Liver (tissue), 9 donors: Measurements from ENCODE around the gene ZFYVE9. TPM values are rescaled to one million over a fixed set of nuclear protein-coding genes. Genes with fewer than 3 reads are reported as not detected.

Source experiments
- DNase-seq: peaks from one replicate; pipeline ENCODE4 v3.0.0-alpha.2; 2017; ENCODE audit warnings: low spot score
- H3K27ac ChIP-seq, 2 donors: one replicate each; pipeline ENCODE4 v1.7.0; 2013; ENCODE audit warnings: inconsistent platforms in 2 of 2, low read length in 2 of 2, control low read depth in 1 of 2, low read depth in 1 of 2, mild to moderate bottlenecking in 1 of 2
- H3K27me3 ChIP-seq, 4 donors: one replicate each; pipeline versions ENCODE4 v1.6.1 to v1.7.0; 2013; ENCODE audit warnings: low read length in 3 of 4, inconsistent platforms in 1 of 4, mild to moderate bottlenecking in 1 of 4, moderate library complexity in 1 of 4; ENCODE audit not compliant: control insufficient read depth in 4 of 4, insufficient read depth in 4 of 4
- H3K36me3 ChIP-seq, 4 donors: one replicate each; pipeline versions ENCODE4 v1.6.1 to v1.7.0; 2013; ENCODE audit warnings: low read length in 3 of 4, mild to moderate bottlenecking in 3 of 4, low read depth in 1 of 4, moderate library complexity in 1 of 4; ENCODE audit not compliant: control insufficient read depth in 4 of 4, insufficient read depth in 3 of 4
- H3K4me1 ChIP-seq, 4 donors: one replicate each; pipeline versions ENCODE4 v1.6.1 to v1.7.0; 2013; ENCODE audit warnings: low read length in 3 of 4, mild to moderate bottlenecking in 3 of 4, moderate library complexity in 1 of 4; ENCODE audit not compliant: control insufficient read depth in 4 of 4, insufficient read depth in 4 of 4
- H3K4me3 ChIP-seq, 3 donors: one replicate each; pipeline versions ENCODE4 v1.6.1 to v1.7.0; 2013; ENCODE audit warnings: low read length in 3 of 3, control low read depth in 1 of 3, low read depth in 1 of 3, mild to moderate bottlenecking in 1 of 3
- H3K9ac ChIP-seq, 2 donors: one replicate each; pipeline ENCODE4 v1.7.0; 2013; ENCODE audit warnings: low read length in 2 of 2, mild to moderate bottlenecking in 2 of 2, moderate library complexity in 2 of 2, control low read depth in 1 of 2, low read depth in 1 of 2
- H3K9me3 ChIP-seq, 4 donors: one replicate each; pipeline versions ENCODE4 v1.6.1 to v1.7.0; 2013; ENCODE audit warnings: low read length in 3 of 4; ENCODE audit not compliant: control insufficient read depth in 4 of 4
- ATF3 ChIP-seq: IDR thresholded peaks from 2 replicates; pipeline ENCODE4 v1.6.1; 2016; ENCODE audit warnings: antibody characterized with exemption
- CTCF ChIP-seq: fragments of 150-350 bp; IDR thresholded peaks from 2 replicates; pipeline ENCODE4 v1.5.1; 2017; ENCODE audit warnings: improper control_type of control experiment, low read depth, low read length; ENCODE audit not compliant: missing input control
- EGR1 ChIP-seq, 2 donors: IDR thresholded peaks; 2 replicates each; pipeline ENCODE4 v1.6.1; 2016 to 2018; ENCODE audit warnings: antibody characterized with exemption in 2 of 2, low read depth in 2 of 2
- FOXA2 ChIP-seq: IDR thresholded peaks from 2 replicates; pipeline ENCODE4 v1.6.1; 2016; ENCODE audit warnings: antibody characterized with exemption
- HNF4A ChIP-seq, 2 donors: conservative IDR thresholded peaks; 2 replicates each; pipeline ENCODE4 v1.6.1; 2016; ENCODE audit warnings: antibody characterized with exemption in 2 of 2, mild to moderate bottlenecking in 2 of 2
- HNF4G ChIP-seq: IDR thresholded peaks from 2 replicates; pipeline ENCODE4 v1.6.1; 2016; ENCODE audit warnings: antibody characterized with exemption
- MAX ChIP-seq: IDR thresholded peaks from 2 replicates; pipeline ENCODE4 v1.6.1; 2016; ENCODE audit warnings: antibody characterized with exemption
- NR2F2 ChIP-seq: IDR thresholded peaks from 2 replicates; pipeline ENCODE4 v1.6.1; 2016; ENCODE audit warnings: antibody characterized with exemption
- RAD21 ChIP-seq, 2 donors: IDR thresholded peaks; 2 replicates each; pipeline ENCODE4 v1.6.1; 2016; ENCODE audit warnings: antibody characterized with exemption in 2 of 2, mild to moderate bottlenecking in 2 of 2
- RXRA ChIP-seq, 2 donors: IDR thresholded peaks; 2 replicates each; pipeline ENCODE4 v1.6.1; 2017 to 2018; ENCODE audit warnings: antibody characterized with exemption in 2 of 2, mild to moderate bottlenecking in 1 of 2
- SP1 ChIP-seq: IDR thresholded peaks from 2 replicates; pipeline ENCODE4 v1.6.1; 2018; ENCODE audit warnings: antibody characterized with exemption, mild to moderate bottlenecking
- TAF1 ChIP-seq: conservative IDR thresholded peaks from 2 replicates; pipeline ENCODE4 v1.6.1; 2016; ENCODE audit warnings: antibody characterized with exemption, mild to moderate bottlenecking
- YY1 ChIP-seq: IDR thresholded peaks from 2 replicates; pipeline ENCODE4 v1.6.1; 2016; ENCODE audit warnings: antibody characterized with exemption, mild to moderate bottlenecking
- ZBTB33 ChIP-seq: IDR thresholded peaks from 2 replicates; pipeline ENCODE4 v1.6.1; 2016; ENCODE audit warnings: antibody characterized with exemption
- WGBS: extraction: QIAGEN DNeasy Blood & Tissue Kit; methylation state at CpG from one replicate; pipeline ENCODE4 v1.1.7; 2013; 5-methylcytosine and 5-hydroxymethylcytosine counted together
- polyA plus RNA-seq, 2 donors: library from polyadenylated mRNA; stranded (reverse) in 1 of 2; unstranded in 1 of 2; fragments of 200-250 nt in 1 of 2; fragments of >200 nt in 1 of 2; fragmentation: Nextera tagmentation in 1 of 2; extraction: Ambion mirVana in 1 of 2; gene quantifications; one replicate each; pipeline versions ENCODE4 v1.2.1 to v1.2.3, GENCODE V29; 2013 to 2015
- total RNA-seq, 2 donors: library from RNA; depleted of rRNA; stranded (reverse); fragments of >200 nt; gene quantifications; one replicate each; pipeline ENCODE4 v1.2.3, GENCODE V29; 2014
- donor health status: healthy.
- donor health status: healthy.
- donor health status: healthy.
- donor health status: healthy.
- donor health status: healthy.

ZFYVE9 gene
- total and polyA plus RNA-seq, 4 donors, result 3.8 to 20.9 (median 7.7) TPM

- DNase-seq, result no peak
- Histone ChIP-seq H3K4me1 (no peaks in the 10 kb centered on the region), H3K9me3 (no peaks in the 10 kb centered on the region), H3K4me3 (no peak overlapping the region), H3K27ac (no peak overlapping the region), H3K27me3 (no peaks in the 10 kb centered on the region), H3K9ac (no peak overlapping the region), H3K36me3 (peaks cover 28 to 81% (median 69%) of the 10 kb centered on the region in 4 donors)
- 95% methylated on average over 8 of the region's 8 CpGs for WGBS
- no peak for TF ChIP-seq NR2F2
- TF ChIP-seq HNF4G, result no peak
- no peak for TF ChIP-seq SP1
- no peak for TF ChIP-seq RXRA (IDR thresholded peaks at IDR 0.05)
- TF ChIP-seq RAD21 (IDR thresholded peaks at IDR 0.05), result no peak
- TF ChIP-seq ZBTB33, result no peak
- no peak for TF ChIP-seq EGR1 (IDR thresholded peaks at IDR 0.05; ENCODE audit: low read depth in 2 of 2)
Measured at GRCh38 chr1:52355436-52355835, 213.5 kb downstream of the ZFYVE9 start.

- Histone ChIP-seq H3K9ac (no peak overlapping the region), H3K36me3 (peaks cover 31 to 85% (median 73%) of the 10 kb centered on the region in 4 donors), H3K27me3 (no peaks in the 10 kb centered on the region), H3K9me3 (no peaks in the 10 kb centered on the region), H3K27ac (no peak overlapping the region), H3K4me3 (no peak overlapping the region), H3K4me1 (no peaks in the 10 kb centered on the region)
- 94% methylated on average over 11 of the region's 11 CpGs for WGBS
- no peak for DNase-seq
- TF ChIP-seq SP1, result no peak
- no peak for TF ChIP-seq FOXA2
- TF ChIP-seq RXRA (IDR thresholded peaks at IDR 0.05), result no peak
- no peak for TF ChIP-seq TAF1
- TF ChIP-seq HNF4A (conservative IDR thresholded peaks at IDR 0.05), result no peak
- no peak for TF ChIP-seq CTCF
- TF ChIP-seq MAX, result no peak
- TF ChIP-seq ATF3, result no peak
- TF ChIP-seq YY1, result no peak
- TF ChIP-seq RAD21 (IDR thresholded peaks at IDR 0.05), result no peak
Measured at GRCh38 chr1:52355847-52356505, 214.1 kb downstream of the ZFYVE9 start.

- Histone ChIP-seq H3K27ac (no peak overlapping the region), H3K9ac (no peak overlapping the region), H3K27me3 (no peaks in the 10 kb centered on the region), H3K4me3 (no peak overlapping the region), H3K4me1 (no peaks in the 10 kb centered on the region), H3K36me3 (peaks cover 31 to 94% (median 81%) of the 10 kb centered on the region in 4 donors), H3K9me3 (no peaks in the 10 kb centered on the region)
- TF ChIP-seq MAX (no peak), HNF4A (conservative IDR thresholded peaks at IDR 0.05) (no peak)
- 94% methylated on average over 8 of the region's 8 CpGs for WGBS
- DNase-seq, result no peak
Measured at GRCh38 chr1:52356818-52357355, 215.0 kb downstream of the ZFYVE9 start.
